Psoas muscle (tissue), 8 donors: ENCODE data around the gene ASB18. TPM values are rescaled to one million over a fixed set of nuclear protein-coding genes. Genes with fewer than 3 reads are reported as not detected.
A peak's percentile ranks its signal among the peaks of the same experiment; 100 is the strongest.

ENCODE experiments used
- ATAC-seq, 4 donors: fragments of 200-7000 bp; cut with Tn5 transposase; one replicate each; pipeline ENCODE4 v1.9.1; 2020; ENCODE audit warnings: moderate library complexity in 3 of 4, mild to moderate bottlenecking in 2 of 4
- DNase-seq, 2 donors: peaks; one replicate each; pipeline ENCODE4 v3.0.0-alpha.2; 2020
- H3K27ac ChIP-seq: fragments of 200-600 bp; one replicate; pipeline ENCODE4 v1.8.0; 2022
- H3K27me3 ChIP-seq, 3 donors: fragments of 200-600 bp in 1 of 3; one replicate each; pipeline versions ENCODE4 v1.6.1 to v1.8.0; 2013 to 2022; ENCODE audit warnings: low read length in 2 of 3, mild to moderate bottlenecking in 2 of 3, moderate library complexity in 1 of 3; ENCODE audit not compliant: insufficient read depth in 3 of 3
- H3K36me3 ChIP-seq, 2 donors: fragments of 200-600 bp in 1 of 2; one replicate each; pipeline versions ENCODE4 v1.6.1 to v1.8.0; 2013 to 2022; ENCODE audit warnings: low read depth in 1 of 2, mild to moderate bottlenecking in 1 of 2, moderate library complexity in 1 of 2; ENCODE audit not compliant: insufficient read depth in 1 of 2
- H3K4me1 ChIP-seq: fragments of 200-600 bp; one replicate; pipeline ENCODE4 v1.8.0; 2022
- H3K4me3 ChIP-seq: fragments of 200-600 bp; one replicate; pipeline ENCODE4 v1.8.0; 2022; ENCODE audit warnings: mild to moderate bottlenecking
- H3K9me3 ChIP-seq: fragments of 200-600 bp; one replicate; pipeline ENCODE4 v1.8.0; 2022
- CTCF ChIP-seq: fragments of 200-600 bp; IDR thresholded peaks from one replicate; pipeline ENCODE4 v1.8.0; 2022; ENCODE audit warnings: antibody characterized with exemption
- WGBS, 3 donors: extraction: QIAGEN DNeasy Blood & Tissue Kit; methylation state at CpG; one replicate each; pipeline versions ENCODE4 v1.1.6 to v1.1.7; 2013; 5-methylcytosine and 5-hydroxymethylcytosine counted together
- intact Hi-C, 2 donors: fragments of 100-400 bp; cut with DNase I; formaldehyde crosslinking; loops; one replicate each; pipeline versions ENCODE4 v1.11.0 to v1.14.2; 2022
- polyA plus RNA-seq, 3 donors: library from polyadenylated mRNA; stranded (reverse); fragments of 200-250 nt; gene quantifications; one replicate each; pipeline ENCODE4 v1.2.3, GENCODE V29; 2013
- total RNA-seq, 4 donors: library from RNA; stranded (reverse); fragmentation: NEBNext Ultra II Directional in 2 of 4; extraction: Animal tissue kit (Norgen Biotek cat#: 25700) in 2 of 4; gene quantifications; one replicate each; pipeline versions ENCODE4 v1.2.1 to v1.2.4, GENCODE V29; 2021 to 2023
- donor health status: healthy with polysubstance abuse.
- donor health status: DM: no; HTN: no; CAD: no; lungs with moderate emphysema.
- donor health status: Bipolar disorder and iron deficiency.
- donor health status: healthy.
- donor health status: DM: yes; HTN: yes; CAD: no.
- donor health status: DM: no; HTN: no; CAD: no.
- donor health status: DM: no; HTN: no; CAD: no.
- donor health status: DM: yes; HTN: yes; CAD: no.

The ASB18 gene
- total and polyA plus RNA-seq, 7 donors, result 0.04 to 9.3 (median 1.1) TPM

GRCh38 chr2:236164201-236164924 is 99.8 kb downstream of the ASB18 start:
- Histone ChIP-seq H3K27ac (no peak overlapping the region), H3K36me3 (no peaks in the 10 kb centered on the region), H3K27me3 (peaks cover 3 to 89% (median 56%) of the 10 kb centered on the region in 3 donors), H3K4me1 (peaks cover 24% of the 10 kb centered on the region), H3K4me3 (peak overlapping the region; percentile 63), H3K9me3 (no peaks in the 10 kb centered on the region)
- WGBS, 3 donors, result 2 to 4% (median 3%) methylated on average over 55 to 67 of the region's 67 CpGs
- no peak for TF ChIP-seq CTCF
- intact Hi-C loops, result no loop called here
- ATAC-seq, result peak in 2 of 4 donors; percentile 13 to 33
- DNase-seq, result no peak

GRCh38 chr2:236163471-236164200 is 100.6 kb downstream of the ASB18 start:
- intact Hi-C loops, result no loop called here
- Histone ChIP-seq H3K4me1 (peaks cover 21% of the 10 kb centered on the region), H3K4me3 (peak overlapping the region; percentile 63), H3K36me3 (no peaks in the 10 kb centered on the region), H3K27ac (no peak overlapping the region), H3K27me3 (peaks cover under 1 to 88% (median 54%) of the 10 kb centered on the region in 3 donors), H3K9me3 (no peaks in the 10 kb centered on the region)
- DNase-seq (no peak), ATAC-seq (no peak)
- no peak for TF ChIP-seq CTCF
- 27 to 38% (median 36%) methylated on average over 47 to 59 of the region's 59 CpGs for WGBS, 3 donors

GRCh38 chr2:236162882-236163470 is 101.2 kb downstream of the ASB18 start:
- H3K36me3 ChIP-seq, result no peaks in the 10 kb centered on the region
- H3K4me1 ChIP-seq, result peaks cover 20% of the 10 kb centered on the region
- no peak overlapping the region for H3K27ac ChIP-seq
- TF ChIP-seq CTCF, result no peak
- H3K27me3 ChIP-seq, result peaks cover 0 to 82% (median 51%) of the 10 kb centered on the region in 3 donors
- ATAC-seq, result no peak
- DNase-seq, result no peak
- 52 to 62% (median 57%) methylated on average over 30 to 33 of the region's 33 CpGs for WGBS, 3 donors
- H3K9me3 ChIP-seq, result no peaks in the 10 kb centered on the region
- H3K4me3 ChIP-seq, result no peak overlapping the region
- intact Hi-C loops, result no loop called here

- H3K4me1 ChIP-seq, result peaks cover 17% of the 10 kb centered on the region
- ATAC-seq, result no peak
- peaks cover 0 to 75% (median 47%) of the 10 kb centered on the region in 3 donors for H3K27me3 ChIP-seq
- H3K27ac ChIP-seq, result no peak overlapping the region
- no peaks in the 10 kb centered on the region for H3K36me3 ChIP-seq
- H3K9me3 ChIP-seq, result no peaks in the 10 kb centered on the region
- no peak for DNase-seq
- intact Hi-C loops, result no loop called here
- H3K4me3 ChIP-seq, result no peak overlapping the region
- TF ChIP-seq CTCF, result no peak
- WGBS, 3 donors, result 65 to 75% (median 73%) methylated on average over 16 of the region's 16 CpGs
Measured at GRCh38 chr2:236162031-236162845, 102.0 kb downstream of the ASB18 start.
